Stimulated activated CD4-positive, alpha-beta T cell treated with anti-CD3 and anti-CD28 coated beads, Interleukin-2, amount 100 ng/mL, for 4 hours (primary cell): ENCODE measurements around the gene MARK3.
"Not testable (repeated sequence)": the region's sequence is repeated elsewhere in the genome, so short reads cannot be mapped to it uniquely, and the experiment has no call there.

Experiments used
- DNase-seq: peaks from one replicate; pipeline ENCODE4 v3.0.0-alpha.2; 2020; ENCODE audit warnings: low read depth

MARK3 gene

DNA sequence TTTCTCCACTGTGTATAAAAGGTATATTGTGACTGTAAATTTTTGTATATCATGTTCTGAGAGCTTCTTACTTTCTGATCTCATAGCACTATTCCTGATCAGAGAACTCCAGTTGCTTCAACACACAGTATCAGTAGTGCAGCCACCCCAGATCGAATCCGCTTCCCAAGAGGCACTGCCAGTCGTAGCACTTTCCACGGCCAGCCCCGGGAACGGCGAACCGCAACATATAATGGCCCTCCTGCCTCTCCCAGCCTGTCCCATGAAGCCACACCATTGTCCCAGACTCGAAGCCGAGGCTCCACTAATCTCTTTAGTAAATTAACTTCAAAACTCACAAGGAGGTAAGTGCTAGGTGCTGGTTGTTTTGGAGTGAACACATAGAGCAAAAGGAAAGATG is 106.5 kb downstream of the MARK3 start:
- no peak for DNase-seq

DNA sequence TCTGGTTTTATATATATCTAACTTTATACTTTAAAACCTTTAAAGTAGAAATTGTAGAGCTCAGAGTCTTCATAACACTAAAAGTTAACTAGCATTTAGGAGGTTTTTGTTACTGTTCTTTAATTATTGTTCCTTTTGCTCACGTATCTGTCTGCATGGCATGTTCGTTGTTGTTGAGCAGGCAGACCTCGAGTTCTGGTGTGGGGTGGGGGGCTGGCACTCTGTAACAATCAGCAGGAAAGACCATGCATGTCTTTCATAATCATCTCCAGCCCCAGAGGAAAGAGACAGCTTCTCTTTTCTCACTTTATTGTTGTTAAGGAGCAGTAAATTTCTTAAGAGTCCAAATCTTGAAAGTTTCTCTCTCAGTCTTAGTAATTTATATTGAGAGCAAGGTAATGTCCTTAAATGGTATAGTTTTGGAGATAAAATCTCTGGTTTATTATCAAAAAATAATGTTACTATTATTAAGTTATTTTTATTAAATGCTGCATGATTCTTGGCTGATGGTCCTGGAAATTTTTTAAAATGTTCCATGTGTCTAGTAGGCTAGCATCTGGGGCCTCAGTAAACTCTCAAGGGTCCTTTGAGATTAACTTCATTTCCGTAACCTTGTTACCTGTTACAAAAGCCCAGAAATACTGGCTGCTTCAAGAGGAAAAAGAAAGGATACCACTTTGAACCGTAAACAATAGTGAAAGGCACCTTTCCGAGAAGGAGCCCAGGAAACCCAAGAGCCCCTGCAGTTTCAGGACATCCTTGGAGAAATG is 107.1 kb downstream of the MARK3 start:
- DNase-seq: no peak

DNA sequence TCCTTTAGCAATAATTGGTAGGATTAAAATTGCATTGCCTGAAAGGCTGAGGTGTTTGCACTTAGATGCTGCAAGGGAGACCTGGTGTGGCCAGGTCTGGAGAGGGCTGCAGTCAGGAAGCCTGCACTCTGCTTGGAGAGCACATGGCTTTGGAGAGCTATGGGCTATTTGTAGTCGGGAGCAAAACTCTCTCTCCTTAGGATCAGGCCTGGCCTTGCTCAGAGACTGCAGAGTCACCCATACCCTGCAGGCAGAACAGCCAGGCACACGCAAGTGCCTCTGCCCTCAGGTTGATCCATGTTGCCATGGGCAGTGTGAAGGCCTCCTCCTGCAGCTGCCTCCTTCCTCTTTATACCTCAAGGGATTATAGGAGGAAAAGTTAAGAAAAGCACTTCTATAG is 110.6 kb downstream of the MARK3 start:
- DNase-seq: no peak

DNA sequence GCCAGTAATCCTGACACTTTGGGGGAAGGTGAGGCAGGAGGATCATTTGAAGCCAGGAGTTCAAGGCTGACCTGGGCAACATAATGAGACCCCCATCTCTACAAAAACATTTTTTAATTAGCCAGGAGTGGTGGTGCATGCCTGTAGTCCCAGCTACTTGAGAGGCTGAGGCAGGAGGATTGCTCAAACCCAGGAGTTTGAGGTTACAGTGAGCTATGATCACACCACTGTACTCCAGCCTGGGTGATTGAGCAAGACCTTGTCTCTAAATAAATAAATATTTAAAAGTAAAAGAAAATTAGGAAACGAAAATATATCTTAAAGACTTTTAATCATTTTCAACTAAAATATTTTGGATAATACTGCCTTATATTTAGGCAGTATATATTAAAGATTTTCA is 111.6 kb downstream of the MARK3 start:
- DNase-seq: no peak

DNA sequence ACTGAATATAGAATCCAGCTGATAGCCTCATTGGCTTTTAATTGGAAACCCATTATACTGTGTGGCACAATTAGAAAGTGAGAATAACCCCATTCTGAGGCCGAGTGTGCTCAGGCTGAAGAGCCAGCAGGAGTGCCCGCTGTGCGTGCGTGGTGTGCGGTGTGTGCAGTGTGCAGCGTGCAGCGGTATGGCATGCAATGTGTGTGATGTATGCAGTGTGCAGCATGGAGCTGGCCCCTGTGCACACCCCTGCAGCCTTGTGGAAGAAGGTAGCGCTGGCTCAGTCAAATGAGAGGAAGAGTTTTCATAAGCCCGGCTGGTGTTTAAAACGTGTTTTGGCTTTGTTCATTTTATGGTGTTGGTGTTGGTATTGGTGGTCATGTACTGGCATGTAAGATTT is 114.5 kb downstream of the MARK3 start:
- no peak for DNase-seq

DNA sequence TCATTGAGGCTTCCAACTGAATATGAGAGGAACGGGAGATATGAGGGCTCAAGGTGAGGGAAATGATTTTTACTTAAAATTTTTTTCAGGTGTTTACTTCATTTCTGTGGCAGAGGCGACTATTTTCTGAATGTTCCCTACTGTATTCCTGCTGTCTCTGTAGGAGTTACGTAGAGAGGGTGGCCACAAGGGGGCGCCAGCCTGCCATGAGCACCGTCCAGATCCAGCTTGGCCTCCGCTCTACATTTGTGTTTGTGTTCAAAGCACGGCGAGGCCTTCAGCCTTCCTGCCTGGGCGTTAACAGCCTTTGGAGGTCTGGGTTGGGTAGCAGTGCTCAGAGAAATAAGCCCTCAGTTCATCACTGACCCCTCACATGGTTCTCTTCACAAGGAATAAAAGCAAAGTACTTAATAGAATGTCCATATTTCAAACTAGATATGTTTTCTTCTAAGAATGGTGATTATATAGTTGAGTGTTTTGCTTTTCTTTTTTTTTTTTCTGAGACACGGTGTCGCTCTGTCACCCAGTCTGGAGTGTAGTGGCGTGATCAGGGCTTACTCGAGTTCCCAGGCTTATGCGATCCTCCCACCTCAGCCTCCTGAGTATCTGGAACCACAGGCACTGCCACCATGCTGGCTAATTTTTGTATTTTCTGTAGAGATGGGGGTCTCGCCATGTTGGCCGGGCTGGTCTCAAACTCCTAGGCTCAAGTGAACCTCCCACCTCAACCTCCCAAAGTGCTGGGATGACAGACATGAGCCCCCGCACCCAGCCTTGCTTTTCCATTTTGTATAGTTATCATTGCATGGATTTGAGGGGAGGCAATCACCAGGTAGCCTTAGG is 115.2 kb downstream of the MARK3 start:
- peak; percentile 68 for DNase-seq

DNA sequence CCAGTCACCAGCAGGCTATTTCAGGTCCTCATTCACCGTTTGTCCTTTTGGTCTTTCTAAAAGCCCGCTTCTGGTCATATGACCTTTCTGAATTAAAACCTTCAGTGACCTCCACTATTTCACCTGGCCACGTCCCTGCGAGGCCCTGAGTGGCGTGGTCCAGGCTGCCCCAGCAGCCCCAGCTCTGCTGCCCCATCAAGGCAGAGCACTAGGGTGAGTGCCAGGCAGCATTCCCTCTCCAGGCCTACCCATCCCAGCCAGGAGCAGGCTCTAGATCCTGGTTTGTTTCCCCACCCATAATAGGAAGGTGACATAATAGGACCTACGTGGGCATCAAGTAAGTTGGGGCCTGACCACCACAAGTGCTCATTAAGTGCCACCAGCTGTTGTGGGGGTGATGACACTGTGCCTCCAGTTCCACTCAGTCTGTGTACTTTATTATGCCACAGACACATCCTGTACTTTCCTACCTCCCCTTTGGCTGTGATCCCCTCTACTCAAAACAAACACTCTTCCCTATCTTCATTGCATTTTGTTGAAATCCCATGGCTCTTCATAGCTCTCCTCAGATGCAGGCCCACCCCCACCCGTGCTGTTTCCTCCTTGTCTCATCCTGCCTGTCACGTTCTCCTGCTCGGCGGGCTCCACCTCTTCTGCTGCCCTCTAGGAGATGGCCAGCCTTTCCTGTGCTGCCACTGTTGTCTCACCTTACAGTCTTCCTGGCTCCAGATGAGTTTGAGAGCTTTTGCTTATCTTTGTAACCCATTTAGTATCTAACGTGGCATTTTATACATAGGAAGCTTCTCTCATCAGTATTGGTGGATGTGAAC is 116.0 kb downstream of the MARK3 start:
- no peak for DNase-seq

DNA sequence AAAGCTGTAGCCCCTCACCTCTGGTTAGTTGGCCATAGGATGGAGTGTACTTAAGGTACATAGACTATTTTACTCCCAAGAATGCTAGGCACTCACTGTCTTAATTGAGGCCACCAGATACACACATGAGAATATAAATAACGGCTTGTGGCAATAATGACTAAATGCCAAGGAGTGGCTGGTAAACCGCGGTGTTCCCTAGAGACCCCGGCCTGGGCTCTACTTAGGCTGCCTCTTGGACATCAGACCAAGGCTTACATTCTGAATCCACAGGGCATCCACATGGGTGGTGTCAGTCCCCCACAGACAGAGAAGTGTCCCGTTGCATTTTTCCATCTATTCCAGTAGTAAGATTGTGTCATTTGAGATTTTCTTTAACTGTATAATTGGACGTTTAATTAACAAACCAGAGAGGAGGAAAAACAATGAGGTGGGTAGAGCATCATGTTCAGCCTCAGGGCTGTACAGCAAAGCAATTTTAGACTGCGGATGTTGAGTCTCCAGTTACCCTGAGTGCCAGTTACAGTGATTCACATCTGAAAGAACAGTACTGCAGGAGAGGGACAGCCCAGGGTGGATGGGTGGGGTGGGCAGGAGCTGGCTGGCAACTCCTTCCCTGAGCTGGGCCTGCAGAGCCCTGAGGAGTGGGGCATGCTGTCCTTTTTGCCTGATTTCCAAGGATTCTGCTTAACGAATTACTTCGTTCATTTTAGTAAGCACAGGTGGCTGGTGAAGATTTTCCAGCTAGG is 116.9 kb downstream of the MARK3 start:
- DNase-seq: no peak

DNA sequence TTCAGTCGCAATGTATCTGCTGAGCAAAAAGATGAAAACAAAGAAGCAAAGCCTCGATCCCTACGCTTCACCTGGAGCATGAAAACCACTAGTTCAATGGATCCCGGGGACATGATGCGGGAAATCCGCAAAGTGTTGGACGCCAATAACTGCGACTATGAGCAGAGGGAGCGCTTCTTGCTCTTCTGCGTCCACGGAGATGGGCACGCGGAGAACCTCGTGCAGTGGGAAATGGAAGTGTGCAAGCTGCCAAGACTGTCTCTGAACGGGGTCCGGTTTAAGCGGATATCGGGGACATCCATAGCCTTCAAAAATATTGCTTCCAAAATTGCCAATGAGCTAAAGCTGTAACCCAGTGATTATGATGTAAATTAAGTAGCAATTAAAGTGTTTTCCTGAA is 117.7 kb downstream of the MARK3 start:
- no peak for DNase-seq

DNA sequence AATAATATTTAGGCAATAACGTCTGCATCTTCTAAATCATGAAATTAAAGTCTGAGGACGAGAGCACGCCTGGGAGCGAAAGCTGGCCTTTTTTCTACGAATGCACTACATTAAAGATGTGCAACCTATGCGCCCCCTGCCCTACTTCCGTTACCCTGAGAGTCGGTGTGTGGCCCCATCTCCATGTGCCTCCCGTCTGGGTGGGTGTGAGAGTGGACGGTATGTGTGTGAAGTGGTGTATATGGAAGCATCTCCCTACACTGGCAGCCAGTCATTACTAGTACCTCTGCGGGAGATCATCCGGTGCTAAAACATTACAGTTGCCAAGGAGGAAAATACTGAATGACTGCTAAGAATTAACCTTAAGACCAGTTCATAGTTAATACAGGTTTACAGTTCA is 118.1 kb downstream of the MARK3 start:
- DNase-seq: no peak

DNA sequence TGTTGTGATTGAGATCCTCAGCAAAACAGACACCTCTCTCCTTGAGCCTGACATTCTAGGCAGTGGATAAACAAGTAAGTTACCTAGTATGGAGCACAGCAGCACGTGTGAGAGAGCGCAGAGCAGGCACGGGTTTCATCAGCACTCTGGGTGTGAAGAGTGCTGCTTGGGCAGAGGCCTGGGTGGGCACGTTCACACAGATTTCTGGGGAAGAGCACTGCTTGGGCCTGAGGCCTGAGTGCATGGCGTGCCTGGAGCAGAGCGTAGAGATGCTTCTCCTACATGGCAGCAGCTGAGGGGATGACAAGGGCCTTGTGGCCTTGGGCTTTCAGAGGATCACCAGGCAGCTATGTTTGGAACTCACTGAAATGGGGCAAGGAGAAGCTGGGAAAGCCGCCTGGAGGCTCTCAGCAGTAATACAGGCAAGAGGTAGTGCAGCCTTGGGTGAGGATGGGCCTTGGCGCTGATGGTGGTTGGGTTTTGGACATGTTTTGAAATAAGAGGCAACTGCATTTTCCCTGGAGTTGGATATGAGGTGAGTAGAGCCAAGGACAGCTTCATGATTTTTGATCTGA is 119.9 kb downstream of the MARK3 start:
- no peak for DNase-seq

DNA sequence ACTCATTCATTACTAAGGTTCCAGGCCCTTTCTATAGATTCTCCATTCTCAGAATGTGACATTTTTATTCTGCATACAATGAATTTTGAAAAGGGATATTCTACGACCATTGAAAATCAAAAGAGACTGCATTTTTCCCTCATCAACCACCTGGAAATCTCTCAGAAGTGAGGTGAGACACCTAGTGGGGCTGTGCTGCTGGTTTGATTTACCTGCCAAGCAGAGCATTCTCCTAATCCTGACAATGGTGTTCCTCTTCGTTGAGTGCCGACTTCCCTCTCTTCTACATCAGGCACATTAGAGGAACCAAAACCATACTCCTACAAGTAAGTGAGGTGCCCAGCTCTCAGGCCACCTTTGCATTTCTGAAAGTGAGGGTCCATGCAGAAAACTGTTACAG is 122.5 kb downstream of the MARK3 start:
- no peak for DNase-seq

DNA sequence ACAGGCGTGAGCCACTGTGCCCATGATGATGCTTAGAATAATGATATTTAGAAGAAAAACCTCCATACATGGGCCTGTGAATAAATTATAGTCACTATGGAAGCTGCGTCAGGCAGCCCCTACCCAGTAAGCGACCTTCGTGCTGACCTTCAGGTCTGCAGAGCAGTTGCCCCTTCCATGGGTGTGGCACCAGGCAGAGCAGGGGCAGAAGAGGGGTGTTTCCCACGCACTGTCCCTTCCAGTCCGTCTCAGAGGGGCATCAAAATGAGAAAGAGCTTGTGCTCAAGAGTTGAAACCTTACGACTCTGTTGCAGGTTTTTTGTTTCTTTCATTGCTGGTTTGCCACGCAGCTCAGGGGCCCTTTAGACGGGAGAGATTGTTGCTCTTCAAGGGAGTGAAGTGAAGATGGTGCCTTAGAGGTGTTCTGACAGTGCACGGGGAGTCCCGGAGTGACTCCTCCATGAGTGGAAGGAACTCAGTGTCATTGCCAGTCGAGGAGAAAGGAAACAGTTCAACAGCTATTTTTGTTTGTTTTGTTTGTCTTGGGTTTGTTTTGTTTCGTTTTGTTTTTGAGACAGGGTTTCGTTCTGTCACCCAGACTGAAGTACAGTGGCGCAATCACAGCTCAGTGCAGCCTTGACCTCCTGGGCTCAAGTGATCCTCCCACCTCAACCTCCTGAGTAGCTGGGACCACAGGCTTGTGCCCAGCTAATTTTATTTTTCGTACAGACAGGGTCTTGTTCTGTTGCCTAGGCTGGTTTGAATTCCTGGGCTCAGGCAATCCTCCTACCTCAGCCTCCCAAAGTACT is 123.5 kb downstream of the MARK3 start:
- DNase-seq: no peak

DNA sequence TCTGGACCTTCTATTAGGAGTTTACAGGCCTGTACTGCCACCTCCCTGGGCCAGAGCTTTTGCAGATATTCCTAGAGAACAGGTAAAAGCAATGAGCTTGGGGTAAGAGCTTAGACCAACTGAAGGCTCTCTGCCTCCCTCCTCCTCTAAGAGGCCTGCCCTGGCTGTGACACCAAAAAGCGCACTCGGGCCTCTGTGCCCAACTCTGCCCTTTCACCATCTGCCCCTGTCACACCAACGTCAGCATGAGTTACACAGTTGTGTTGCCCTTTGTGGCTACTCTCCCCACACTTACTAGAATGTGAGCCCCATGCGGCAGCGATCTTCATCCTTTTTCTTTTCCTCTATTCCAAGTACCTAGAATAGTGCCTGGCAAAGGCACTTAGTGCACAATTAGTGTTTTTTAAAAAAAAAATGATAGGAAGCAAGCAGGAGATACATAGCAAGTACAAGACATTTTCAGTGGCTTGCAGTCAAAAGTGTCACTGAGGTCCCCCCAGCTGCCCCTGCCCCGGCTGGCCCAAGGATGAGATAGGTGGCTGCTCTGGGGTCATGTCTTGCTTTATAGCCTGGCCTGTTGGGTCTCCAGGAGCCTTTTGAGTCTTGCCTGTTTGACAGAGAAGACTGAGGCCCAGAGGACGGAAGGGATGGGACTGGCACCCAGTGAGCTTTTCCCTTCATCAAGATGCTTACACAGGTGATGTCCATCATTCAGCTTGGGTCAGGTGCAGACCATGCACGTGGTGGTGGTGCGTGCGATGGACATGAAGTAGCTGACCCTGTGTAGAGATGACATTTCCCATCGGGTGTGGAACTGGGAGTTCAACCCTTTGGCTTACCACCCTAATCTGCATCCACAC is 124.9 kb downstream of the MARK3 start:
- no peak for DNase-seq

DNA sequence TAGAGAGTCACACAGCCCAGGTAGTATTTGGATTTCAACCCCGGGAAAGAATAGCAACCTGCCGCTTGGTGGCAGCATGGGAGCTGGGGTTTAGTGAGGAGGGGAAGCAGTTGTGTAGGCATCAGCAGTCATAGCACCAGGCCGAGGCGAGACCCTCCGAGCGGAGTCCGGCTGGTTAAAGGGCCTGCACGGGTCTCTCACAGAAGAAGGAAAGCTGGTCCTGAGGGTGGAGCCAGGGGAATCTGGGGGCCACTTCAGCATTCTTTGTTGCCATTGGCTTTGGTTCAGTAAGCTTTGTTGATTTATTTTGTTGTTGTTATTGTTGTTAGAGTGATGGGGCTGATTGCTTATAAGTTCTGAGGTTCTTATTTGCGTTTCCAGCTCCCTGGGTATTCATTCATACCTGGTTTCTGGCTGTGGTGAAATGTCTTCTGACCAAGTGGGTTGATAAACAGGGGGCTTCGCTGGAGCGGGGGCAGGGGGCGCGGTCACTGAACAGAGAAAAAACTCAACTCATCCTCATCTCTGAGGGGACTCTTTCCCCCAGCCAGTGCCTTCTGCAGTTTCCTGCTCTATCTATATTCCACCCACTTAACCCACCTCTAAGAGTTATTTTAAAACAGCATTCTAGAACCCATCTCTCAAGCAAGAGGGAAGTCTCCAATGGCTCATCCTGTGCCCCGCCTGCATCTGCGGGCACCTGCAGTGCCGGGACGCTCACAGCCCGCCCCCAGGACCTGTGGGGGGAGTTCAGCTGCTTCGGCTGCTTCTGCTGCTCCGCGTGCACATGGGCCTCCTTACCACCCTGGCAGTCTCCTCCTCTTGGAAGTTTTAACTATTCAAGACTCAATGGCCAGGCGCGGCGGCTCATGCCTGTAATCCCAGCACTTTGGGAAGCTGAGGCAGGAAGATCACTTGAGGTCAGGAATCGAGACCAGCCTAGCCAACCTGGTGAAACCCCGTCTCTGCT is 125.8 kb downstream of the MARK3 start:
- DNase-seq: no peak

DNA sequence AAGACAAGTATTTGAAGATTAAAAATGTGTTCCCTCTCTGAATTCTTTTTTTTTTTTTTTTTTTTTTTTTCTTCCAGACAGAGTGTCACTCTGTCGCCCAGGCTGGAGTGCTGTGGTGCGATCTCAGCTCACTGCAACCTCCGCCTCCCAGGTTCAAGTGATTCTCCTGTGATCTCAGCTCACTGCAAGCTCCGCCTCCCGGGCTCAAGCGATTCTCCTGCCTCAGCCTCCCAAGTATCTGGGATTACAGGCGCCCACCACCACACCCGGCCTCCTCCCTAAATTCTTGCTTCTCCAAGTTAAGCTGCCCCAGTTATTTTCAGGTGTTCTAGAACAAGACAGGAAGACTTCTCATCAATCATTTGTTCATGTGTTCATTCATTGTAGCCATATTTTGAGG is 127.0 kb downstream of the MARK3 start:
- not testable (repeated sequence) for DNase-seq

DNA sequence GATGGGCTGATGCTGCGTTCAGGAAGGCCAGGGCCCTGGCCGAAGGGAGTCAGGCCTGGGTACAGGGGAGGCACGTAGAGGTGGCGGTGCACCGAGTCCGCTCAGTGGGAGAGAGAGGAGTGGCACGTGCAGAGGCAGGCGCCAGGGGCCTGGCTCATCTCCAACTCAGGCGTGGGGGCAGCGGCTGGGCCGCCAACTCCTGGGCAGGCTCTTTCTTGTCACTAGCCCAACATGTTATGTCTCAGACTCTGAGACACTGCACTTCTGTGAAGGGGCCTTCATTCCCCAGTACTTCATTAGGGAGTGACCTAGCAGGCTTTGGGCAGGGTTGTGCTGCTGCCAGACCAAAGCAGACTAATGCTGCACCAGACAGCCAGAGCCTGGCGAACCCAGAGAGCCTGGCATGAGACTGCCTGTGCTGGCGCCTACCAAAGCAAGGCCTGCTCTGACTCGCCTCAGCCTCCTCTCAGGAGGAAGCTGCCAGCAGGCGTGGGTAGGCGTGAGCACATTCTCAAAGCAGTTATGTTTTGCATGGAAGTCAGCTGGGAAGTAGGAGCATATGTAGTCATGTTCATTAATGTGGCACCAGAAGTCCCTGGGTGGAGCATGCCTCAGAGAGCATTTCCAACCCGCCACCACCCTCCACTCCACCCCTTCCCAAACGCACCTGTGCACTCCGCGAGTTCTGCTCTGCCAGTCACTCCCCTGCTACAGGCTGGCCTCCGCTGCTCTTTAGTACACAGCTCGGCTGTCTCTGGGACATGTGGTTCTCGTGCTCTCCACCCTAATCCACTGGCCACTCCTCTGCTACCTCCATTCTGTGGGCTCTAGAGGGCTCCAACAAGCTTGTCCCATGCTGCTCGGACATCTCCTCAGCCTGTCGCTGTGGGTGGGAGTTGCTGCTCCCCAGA is 127.7 kb downstream of the MARK3 start:
- DNase-seq: no peak
